Measurements from ENCODE around the gene ZNF354C.

Gene ZNF354C

DNA sequence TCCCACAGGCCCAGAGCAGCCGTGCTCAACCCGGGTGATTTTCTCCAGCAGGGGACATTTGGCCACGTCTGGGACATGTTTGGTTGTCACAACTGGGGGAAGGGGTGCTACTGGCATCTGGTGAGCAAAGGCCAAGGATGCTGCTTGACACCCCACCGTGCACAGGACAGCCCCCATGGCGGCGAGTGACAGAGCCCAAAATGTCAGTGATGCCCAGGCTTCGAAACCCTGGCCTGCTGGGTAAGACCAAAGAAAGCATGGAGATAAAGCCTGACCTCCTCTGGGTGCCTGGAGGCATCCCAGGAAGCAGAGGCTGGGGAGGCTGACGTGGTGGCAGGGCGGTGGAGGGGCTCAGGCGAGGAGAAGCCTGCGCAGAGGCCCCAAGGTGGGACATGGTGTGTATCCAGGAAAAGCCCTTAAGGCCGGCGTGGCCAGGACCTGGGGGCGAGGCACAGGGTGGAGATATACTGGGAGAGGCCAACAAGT is 66.4 kb downstream of the ZNF354C start:
- no peak for DNase-seq (ENCODE audit: low read depth in 1 of 2, low spot score in 1 of 2)
- H3K27me3 ChIP-seq (ENCODE audit: insufficient read depth, poor library complexity, severe bottlenecking), result no peaks in the 10 kb centered on the region
- TF ChIP-seq REST (IDR thresholded peaks at IDR 0.05; ENCODE audit: insufficient replicate concordance, low read depth), result no peak
- no peak for TF ChIP-seq GABPA (IDR thresholded peaks at IDR 0.05; ENCODE audit: low read depth)
- no peak for TF ChIP-seq SPI1 (IDR thresholded peaks at IDR 0.05; ENCODE audit: borderline replicate concordance, low read depth)
- TF ChIP-seq, protein P1, sequence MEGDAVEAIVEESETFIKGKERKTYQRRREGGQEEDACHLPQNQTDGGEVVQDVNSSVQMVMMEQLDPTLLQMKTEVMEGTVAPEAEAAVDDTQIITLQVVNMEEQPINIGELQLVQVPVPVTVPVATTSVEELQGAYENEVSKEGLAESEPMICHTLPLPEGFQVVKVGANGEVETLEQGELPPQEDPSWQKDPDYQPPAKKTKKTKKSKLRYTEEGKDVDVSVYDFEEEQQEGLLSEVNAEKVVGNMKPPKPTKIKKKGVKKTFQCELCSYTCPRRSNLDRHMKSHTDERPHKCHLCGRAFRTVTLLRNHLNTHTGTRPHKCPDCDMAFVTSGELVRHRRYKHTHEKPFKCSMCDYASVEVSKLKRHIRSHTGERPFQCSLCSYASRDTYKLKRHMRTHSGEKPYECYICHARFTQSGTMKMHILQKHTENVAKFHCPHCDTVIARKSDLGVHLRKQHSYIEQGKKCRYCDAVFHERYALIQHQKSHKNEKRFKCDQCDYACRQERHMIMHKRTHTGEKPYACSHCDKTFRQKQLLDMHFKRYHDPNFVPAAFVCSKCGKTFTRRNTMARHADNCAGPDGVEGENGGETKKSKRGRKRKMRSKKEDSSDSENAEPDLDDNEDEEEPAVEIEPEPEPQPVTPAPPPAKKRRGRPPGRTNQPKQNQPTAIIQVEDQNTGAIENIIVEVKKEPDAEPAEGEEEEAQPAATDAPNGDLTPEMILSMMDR (IDR thresholded peaks at IDR 0.05; ENCODE audit: insufficient read depth, low read length), result no peak
- no peak for TF ChIP-seq POLR2AphosphoS5 (IDR thresholded peaks at IDR 0.05; ENCODE audit: low read depth)
- no peak overlapping the region for H3K4me3 ChIP-seq (replicated peaks; ENCODE audit: insufficient read depth, low read length)
- H3K27ac ChIP-seq (replicated peaks), result no peak overlapping the region

- no peak for DNase-seq (ENCODE audit: low read depth in 1 of 2, low spot score in 1 of 2)
- TF ChIP-seq SPI1 (IDR thresholded peaks at IDR 0.05; ENCODE audit: borderline replicate concordance, low read depth) (no peak), GABPA (IDR thresholded peaks at IDR 0.05; ENCODE audit: low read depth) (no peak), POLR2AphosphoS5 (IDR thresholded peaks at IDR 0.05; ENCODE audit: low read depth) (no peak), REST (IDR thresholded peaks at IDR 0.05; ENCODE audit: insufficient replicate concordance, low read depth) (no peak)
- TF ChIP-seq, protein P1 (IDR thresholded peaks at IDR 0.05; ENCODE audit: insufficient read depth, low read length), result no peak
- H3K27ac ChIP-seq (replicated peaks), result no peak overlapping the region
- H3K27me3 ChIP-seq (ENCODE audit: insufficient read depth, poor library complexity, severe bottlenecking), result no peaks in the 10 kb centered on the region
- H3K4me3 ChIP-seq (replicated peaks; ENCODE audit: insufficient read depth, low read length), result no peak overlapping the region
Measured at GRCh38 chr5:179127136-179128040, 67.2 kb downstream of the ZNF354C start.

- TF ChIP-seq GABPA (IDR thresholded peaks at IDR 0.05; ENCODE audit: low read depth) (no peak), REST (IDR thresholded peaks at IDR 0.05; ENCODE audit: insufficient replicate concordance, low read depth) (no peak), POLR2AphosphoS5 (IDR thresholded peaks at IDR 0.05; ENCODE audit: low read depth) (no peak), SPI1 (IDR thresholded peaks at IDR 0.05; ENCODE audit: borderline replicate concordance, low read depth) (no peak)
- TF ChIP-seq, protein P1 (IDR thresholded peaks at IDR 0.05; ENCODE audit: insufficient read depth, low read length), result no peak
- no peak overlapping the region for H3K4me3 ChIP-seq (replicated peaks; ENCODE audit: insufficient read depth, low read length)
- no peak overlapping the region for H3K27ac ChIP-seq (replicated peaks)
- no peaks in the 10 kb centered on the region for H3K27me3 ChIP-seq (ENCODE audit: insufficient read depth, poor library complexity, severe bottlenecking)
- DNase-seq (ENCODE audit: low read depth in 1 of 2, low spot score in 1 of 2), result no peak
Measured at GRCh38 chr5:179128041-179128365, 67.8 kb downstream of the ZNF354C start.
